WTC11 (cell line): ENCODE results near the gene FGD3.

Experiments used
- FOXK1 ChIP-seq: sonication (generic); formaldehyde crosslinking; IDR thresholded peaks from 2 replicates; pipeline ENCODE4 v1.8.0; 2022; ENCODE audit warnings: mild to moderate bottlenecking, moderate library complexity, missing genetic modification reagents
- JUN ChIP-seq: sonication (generic); formaldehyde crosslinking; IDR thresholded peaks from 2 replicates; pipeline ENCODE4 v1.8.0; 2023; ENCODE audit warnings: mild to moderate bottlenecking, missing genetic modification reagents
- MYBL2 ChIP-seq: sonication (generic); formaldehyde crosslinking; IDR thresholded peaks from 2 replicates; pipeline ENCODE4 v1.8.1; 2023; ENCODE audit warnings: mild to moderate bottlenecking, moderate library complexity, missing genetic modification reagents
- NR1H2 ChIP-seq: sonication (generic); formaldehyde crosslinking; IDR thresholded peaks from 2 replicates; pipeline ENCODE4 v1.9.0; 2021; ENCODE audit warnings: mild to moderate bottlenecking, moderate library complexity, missing genetic modification reagents
- TEAD4 ChIP-seq: sonication (generic); formaldehyde crosslinking; IDR thresholded peaks from 2 replicates; pipeline ENCODE4 v1.8.0; 2022; ENCODE audit warnings: mild to moderate bottlenecking, missing genetic modification reagents
- TF ChIP-seq, protein P1 (sequence below): fragments of 200-600 bp; IDR thresholded peaks from 2 replicates; pipeline ENCODE4 v1.8.0; 2022; ENCODE audit warnings: antibody characterized with exemption
- TF ChIP-seq, protein P2 (sequence below): sonication (generic); formaldehyde crosslinking; conservative IDR thresholded peaks from 2 replicates; pipeline ENCODE4 v1.8.1; 2022; ENCODE audit warnings: mild to moderate bottlenecking, missing genetic modification reagents
- TF ChIP-seq, protein P3 (sequence below): fragments of 250-450 bp; sonication (Bioruptor Pico); IDR thresholded peaks from 2 replicates; pipeline ENCODE4 v1.9.0; 2021; ENCODE audit warnings: mild to moderate bottlenecking
- TF ChIP-seq, protein P4 (sequence below): sonication (generic); formaldehyde crosslinking; IDR thresholded peaks from 2 replicates; pipeline ENCODE4 v1.8.0; 2022; ENCODE audit warnings: mild to moderate bottlenecking, missing genetic modification reagents
- TF ChIP-seq, protein P5 (sequence below): sonication (generic); formaldehyde crosslinking; IDR thresholded peaks from 2 replicates; pipeline ENCODE4 v1.8.1; 2022; ENCODE audit warnings: mild to moderate bottlenecking, moderate library complexity, missing genetic modification reagents
- TF ChIP-seq, protein P6 (sequence below): fragments of 250-450 bp; sonication (Bioruptor Pico); IDR thresholded peaks from 2 replicates; pipeline ENCODE4 v1.9.0; 2021; ENCODE audit warnings: mild to moderate bottlenecking, borderline replicate concordance

DNA sequence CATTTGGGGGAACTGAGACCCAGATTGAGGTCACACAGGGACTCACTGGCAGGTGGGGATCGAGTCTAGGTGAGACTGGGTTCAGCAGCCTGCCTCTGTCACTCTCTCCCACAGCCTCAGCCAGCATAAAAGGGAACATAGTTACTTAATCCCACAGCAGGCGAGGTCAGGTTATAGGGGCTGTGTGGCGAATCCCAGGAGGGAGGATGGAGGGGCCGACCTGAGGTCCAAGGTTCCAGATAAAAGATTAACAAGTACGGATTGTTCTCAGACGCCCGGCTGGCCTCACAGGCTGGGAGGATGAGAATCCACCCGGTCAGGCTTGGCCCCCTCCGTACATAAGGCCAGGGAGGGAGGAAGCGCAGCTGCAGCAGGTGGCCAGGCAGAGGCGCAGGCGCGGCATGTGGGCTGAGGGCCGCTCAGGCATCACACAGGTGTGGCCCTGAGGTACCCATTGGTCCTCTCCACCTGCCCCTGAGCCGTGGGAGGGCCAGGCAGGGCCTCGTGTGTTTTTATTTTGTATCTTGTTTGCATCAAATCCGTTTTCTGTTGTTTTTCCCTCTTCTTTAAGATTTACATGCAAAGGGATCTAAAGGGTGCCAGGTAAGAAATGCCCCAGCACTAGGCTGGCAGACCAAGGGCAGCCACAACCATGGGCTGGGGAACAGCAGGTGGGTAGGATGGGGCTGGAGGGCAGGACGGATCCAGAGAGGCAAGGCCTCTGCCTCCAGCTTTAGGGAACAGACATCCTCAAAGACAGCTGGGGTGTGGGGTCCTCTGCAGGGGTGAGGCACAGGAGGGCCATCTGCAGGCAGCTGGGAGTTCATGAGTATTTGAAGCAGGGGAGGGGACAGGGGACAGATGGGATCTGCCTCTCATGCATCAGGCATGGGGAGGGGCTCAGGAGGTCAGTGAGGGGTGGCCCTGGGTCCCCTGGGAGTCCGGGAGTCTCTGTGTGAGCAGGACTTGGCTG, 114.8 kb downstream of the FGD3 start:
- TF ChIP-seq NR1H2 (CRISPR knock-in tag), result no peak
- TF ChIP-seq, protein P1, sequence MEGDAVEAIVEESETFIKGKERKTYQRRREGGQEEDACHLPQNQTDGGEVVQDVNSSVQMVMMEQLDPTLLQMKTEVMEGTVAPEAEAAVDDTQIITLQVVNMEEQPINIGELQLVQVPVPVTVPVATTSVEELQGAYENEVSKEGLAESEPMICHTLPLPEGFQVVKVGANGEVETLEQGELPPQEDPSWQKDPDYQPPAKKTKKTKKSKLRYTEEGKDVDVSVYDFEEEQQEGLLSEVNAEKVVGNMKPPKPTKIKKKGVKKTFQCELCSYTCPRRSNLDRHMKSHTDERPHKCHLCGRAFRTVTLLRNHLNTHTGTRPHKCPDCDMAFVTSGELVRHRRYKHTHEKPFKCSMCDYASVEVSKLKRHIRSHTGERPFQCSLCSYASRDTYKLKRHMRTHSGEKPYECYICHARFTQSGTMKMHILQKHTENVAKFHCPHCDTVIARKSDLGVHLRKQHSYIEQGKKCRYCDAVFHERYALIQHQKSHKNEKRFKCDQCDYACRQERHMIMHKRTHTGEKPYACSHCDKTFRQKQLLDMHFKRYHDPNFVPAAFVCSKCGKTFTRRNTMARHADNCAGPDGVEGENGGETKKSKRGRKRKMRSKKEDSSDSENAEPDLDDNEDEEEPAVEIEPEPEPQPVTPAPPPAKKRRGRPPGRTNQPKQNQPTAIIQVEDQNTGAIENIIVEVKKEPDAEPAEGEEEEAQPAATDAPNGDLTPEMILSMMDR, result no peak
- TF ChIP-seq, protein P2, sequence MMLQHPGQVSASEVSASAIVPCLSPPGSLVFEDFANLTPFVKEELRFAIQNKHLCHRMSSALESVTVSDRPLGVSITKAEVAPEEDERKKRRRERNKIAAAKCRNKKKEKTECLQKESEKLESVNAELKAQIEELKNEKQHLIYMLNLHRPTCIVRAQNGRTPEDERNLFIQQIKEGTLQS (CRISPR knock-in tag), result no peak
- TF ChIP-seq MYBL2, result 0 out of 2 replicates have a peak, but pooled peaks have one; percentile 19
- TF ChIP-seq, protein P3, sequence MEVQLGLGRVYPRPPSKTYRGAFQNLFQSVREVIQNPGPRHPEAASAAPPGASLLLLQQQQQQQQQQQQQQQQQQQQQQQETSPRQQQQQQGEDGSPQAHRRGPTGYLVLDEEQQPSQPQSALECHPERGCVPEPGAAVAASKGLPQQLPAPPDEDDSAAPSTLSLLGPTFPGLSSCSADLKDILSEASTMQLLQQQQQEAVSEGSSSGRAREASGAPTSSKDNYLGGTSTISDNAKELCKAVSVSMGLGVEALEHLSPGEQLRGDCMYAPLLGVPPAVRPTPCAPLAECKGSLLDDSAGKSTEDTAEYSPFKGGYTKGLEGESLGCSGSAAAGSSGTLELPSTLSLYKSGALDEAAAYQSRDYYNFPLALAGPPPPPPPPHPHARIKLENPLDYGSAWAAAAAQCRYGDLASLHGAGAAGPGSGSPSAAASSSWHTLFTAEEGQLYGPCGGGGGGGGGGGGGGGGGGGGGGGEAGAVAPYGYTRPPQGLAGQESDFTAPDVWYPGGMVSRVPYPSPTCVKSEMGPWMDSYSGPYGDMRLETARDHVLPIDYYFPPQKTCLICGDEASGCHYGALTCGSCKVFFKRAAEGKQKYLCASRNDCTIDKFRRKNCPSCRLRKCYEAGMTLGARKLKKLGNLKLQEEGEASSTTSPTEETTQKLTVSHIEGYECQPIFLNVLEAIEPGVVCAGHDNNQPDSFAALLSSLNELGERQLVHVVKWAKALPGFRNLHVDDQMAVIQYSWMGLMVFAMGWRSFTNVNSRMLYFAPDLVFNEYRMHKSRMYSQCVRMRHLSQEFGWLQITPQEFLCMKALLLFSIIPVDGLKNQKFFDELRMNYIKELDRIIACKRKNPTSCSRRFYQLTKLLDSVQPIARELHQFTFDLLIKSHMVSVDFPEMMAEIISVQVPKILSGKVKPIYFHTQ (CRISPR knock-in tag), result no peak
- TF ChIP-seq, protein P4, sequence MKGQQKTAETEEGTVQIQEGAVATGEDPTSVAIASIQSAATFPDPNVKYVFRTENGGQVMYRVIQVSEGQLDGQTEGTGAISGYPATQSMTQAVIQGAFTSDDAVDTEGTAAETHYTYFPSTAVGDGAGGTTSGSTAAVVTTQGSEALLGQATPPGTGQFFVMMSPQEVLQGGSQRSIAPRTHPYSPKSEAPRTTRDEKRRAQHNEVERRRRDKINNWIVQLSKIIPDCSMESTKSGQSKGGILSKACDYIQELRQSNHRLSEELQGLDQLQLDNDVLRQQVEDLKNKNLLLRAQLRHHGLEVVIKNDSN, result no peak
- TF ChIP-seq, protein P5, sequence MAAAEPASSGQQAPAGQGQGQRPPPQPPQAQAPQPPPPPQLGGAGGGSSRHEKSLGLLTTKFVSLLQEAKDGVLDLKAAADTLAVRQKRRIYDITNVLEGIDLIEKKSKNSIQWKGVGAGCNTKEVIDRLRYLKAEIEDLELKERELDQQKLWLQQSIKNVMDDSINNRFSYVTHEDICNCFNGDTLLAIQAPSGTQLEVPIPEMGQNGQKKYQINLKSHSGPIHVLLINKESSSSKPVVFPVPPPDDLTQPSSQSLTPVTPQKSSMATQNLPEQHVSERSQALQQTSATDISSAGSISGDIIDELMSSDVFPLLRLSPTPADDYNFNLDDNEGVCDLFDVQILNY (CRISPR knock-in tag), result no peak
- TF ChIP-seq TEAD4, result no peak
- TF ChIP-seq FOXK1 (CRISPR knock-in tag), result no peak
- TF ChIP-seq, protein P6, sequence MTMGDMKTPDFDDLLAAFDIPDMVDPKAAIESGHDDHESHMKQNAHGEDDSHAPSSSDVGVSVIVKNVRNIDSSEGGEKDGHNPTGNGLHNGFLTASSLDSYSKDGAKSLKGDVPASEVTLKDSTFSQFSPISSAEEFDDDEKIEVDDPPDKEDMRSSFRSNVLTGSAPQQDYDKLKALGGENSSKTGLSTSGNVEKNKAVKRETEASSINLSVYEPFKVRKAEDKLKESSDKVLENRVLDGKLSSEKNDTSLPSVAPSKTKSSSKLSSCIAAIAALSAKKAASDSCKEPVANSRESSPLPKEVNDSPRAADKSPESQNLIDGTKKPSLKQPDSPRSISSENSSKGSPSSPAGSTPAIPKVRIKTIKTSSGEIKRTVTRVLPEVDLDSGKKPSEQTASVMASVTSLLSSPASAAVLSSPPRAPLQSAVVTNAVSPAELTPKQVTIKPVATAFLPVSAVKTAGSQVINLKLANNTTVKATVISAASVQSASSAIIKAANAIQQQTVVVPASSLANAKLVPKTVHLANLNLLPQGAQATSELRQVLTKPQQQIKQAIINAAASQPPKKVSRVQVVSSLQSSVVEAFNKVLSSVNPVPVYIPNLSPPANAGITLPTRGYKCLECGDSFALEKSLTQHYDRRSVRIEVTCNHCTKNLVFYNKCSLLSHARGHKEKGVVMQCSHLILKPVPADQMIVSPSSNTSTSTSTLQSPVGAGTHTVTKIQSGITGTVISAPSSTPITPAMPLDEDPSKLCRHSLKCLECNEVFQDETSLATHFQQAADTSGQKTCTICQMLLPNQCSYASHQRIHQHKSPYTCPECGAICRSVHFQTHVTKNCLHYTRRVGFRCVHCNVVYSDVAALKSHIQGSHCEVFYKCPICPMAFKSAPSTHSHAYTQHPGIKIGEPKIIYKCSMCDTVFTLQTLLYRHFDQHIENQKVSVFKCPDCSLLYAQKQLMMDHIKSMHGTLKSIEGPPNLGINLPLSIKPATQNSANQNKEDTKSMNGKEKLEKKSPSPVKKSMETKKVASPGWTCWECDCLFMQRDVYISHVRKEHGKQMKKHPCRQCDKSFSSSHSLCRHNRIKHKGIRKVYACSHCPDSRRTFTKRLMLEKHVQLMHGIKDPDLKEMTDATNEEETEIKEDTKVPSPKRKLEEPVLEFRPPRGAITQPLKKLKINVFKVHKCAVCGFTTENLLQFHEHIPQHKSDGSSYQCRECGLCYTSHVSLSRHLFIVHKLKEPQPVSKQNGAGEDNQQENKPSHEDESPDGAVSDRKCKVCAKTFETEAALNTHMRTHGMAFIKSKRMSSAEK (CRISPR knock-in tag), result no peak
- TF ChIP-seq JUN, result no peak
